SJSA1 (cell line): ENCODE measurements around the gene TMEM132D. TPM values are rescaled to one million over a fixed set of nuclear protein-coding genes. Genes with fewer than 3 reads are reported as not detected.

Experiments
- DNase-seq, 2 experiments: peaks; one replicate each; pipeline ENCODE4 v3.0.0-alpha.2; 2015 to 2020; ENCODE audit warnings: low spot score in 2 of 2, low read depth in 1 of 2
- H3K27ac ChIP-seq: fragments of 250-450 bp; sonication (Bioruptor Pico); 2 replicates; pipeline ENCODE4 v1.5.1; 2020; ENCODE audit warnings: mild to moderate bottlenecking, moderate library complexity
- H3K27me3 ChIP-seq: fragments of 250-450 bp; sonication (Bioruptor Pico); replicated peaks from 2 replicates; pipeline ENCODE4 v1.5.1; 2020; ENCODE audit warnings: mild to moderate bottlenecking, moderate library complexity
- H3K36me3 ChIP-seq: fragments of 250-450 bp; sonication (Bioruptor Pico); 2 replicates; pipeline ENCODE4 v1.5.1; 2020; ENCODE audit warnings: mild to moderate bottlenecking
- H3K4me1 ChIP-seq: fragments of 250-450 bp; sonication (Bioruptor Pico); replicated peaks from 2 replicates; pipeline ENCODE4 v1.6.1; 2021; ENCODE audit warnings: mild to moderate bottlenecking
- H3K4me3 ChIP-seq: fragments of 250-450 bp; sonication (Bioruptor Pico); 2 replicates; pipeline ENCODE4 v1.5.1; 2020; ENCODE audit warnings: mild to moderate bottlenecking
- H3K9me3 ChIP-seq: fragments of 250-450 bp; sonication (Bioruptor Pico); replicated peaks from 2 replicates; pipeline ENCODE4 v1.5.1; 2020; ENCODE audit warnings: mild to moderate bottlenecking
- total RNA-seq: library from RNA; depleted of rRNA; stranded (reverse); fragments of >200 nt; shearing (Covaris generic); gene quantifications from 2 replicates; pipeline ENCODE4 v1.2.3, GENCODE V29; 2014

Gene TMEM132D
- total RNA-seq, 1 experiment from 2014 or later, result not detected

DNA sequence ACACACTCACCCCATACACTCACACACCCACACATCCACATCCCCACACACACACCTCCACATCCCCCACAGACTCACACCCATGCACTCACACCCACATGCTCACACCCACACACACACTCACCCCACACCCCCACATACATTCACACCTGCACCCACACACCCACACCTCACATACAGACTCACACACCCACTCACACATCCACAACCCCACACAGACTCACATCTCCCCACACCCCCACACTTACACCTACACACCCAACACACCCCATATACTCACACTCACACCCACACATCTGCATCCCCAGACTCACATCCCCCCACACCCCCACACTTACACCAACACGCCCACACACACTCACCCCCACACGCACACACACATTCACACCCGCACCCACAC is 878.8 kb downstream of the TMEM132D start:
- no peak for DNase-seq
- Histone ChIP-seq H3K9me3 (peaks cover 2% of the 10 kb centered on the region; the same call in 1 of the 2 replicates), H3K36me3 (no peaks in the 10 kb centered on the region), H3K4me1 (no peaks in the 10 kb centered on the region), H3K4me3 (no peak overlapping the region), H3K27ac (no peak overlapping the region), H3K27me3 (no peaks in the 10 kb centered on the region)
